NOMO-1 treated with dmso at 0.1 percent for 144 hours (cell line): Measurements from ENCODE around the gene ZNF496.

Experiments
- DNase-seq: peaks from one replicate; lab custom pipeline; 2025; ENCODE audit not compliant: unreplicated experiment; lab: John Stamatoyannopoulos, UW

Gene ZNF496

GRCh38 chr1:247330548-247331171, 1.0 kb downstream of the ZNF496 start:
- DNase-seq = no peak

- no peak for DNase-seq
These were observed 2.5 kb downstream of the ZNF496 start for GRCh38 chr1:247329097-247329617.

- DNase-seq = no peak
These were observed 3.4 kb downstream of the ZNF496 start for GRCh38 chr1:247328311-247328710.

GRCh38 chr1:247326411-247327130, 5.1 kb downstream of the ZNF496 start:
- DNase-seq = no peak

- DNase-seq = no peak
These were observed 6.7 kb downstream of the ZNF496 start for GRCh38 chr1:247324923-247325322.

- DNase-seq = no peak
These were observed 7.4 kb downstream of the ZNF496 start for GRCh38 chr1:247324204-247324787.

- no peak for DNase-seq
These were observed 8.6 kb downstream of the ZNF496 start for GRCh38 chr1:247322849-247323586.

- DNase-seq = no peak
These were observed 9.2 kb downstream of the ZNF496 start for GRCh38 chr1:247322442-247322841.

GRCh38 chr1:247317702-247318101, 14.0 kb downstream of the ZNF496 start:
- DNase-seq = no peak

- no peak for DNase-seq
These were observed 15.0 kb downstream of the ZNF496 start for GRCh38 chr1:247316590-247317197.

- DNase-seq = no peak
These were observed 27.6 kb downstream of the ZNF496 start for GRCh38 chr1:247304031-247304430.

GRCh38 chr1:247303216-247303615, 28.5 kb downstream of the ZNF496 start:
- DNase-seq = no peak

GRCh38 chr1:247301176-247301540, 30.5 kb downstream of the ZNF496 start:
- DNase-seq = no peak

- no peak for DNase-seq
These were observed 31.0 kb downstream of the ZNF496 start for GRCh38 chr1:247300491-247301175.

GRCh38 chr1:247299723-247300381, 31.8 kb downstream of the ZNF496 start:
- DNase-seq = no peak

- DNase-seq = no peak
These were observed 33.0 kb downstream of the ZNF496 start for GRCh38 chr1:247298701-247299100.

GRCh38 chr1:247298124-247298481, 33.6 kb downstream of the ZNF496 start:
- no peak for DNase-seq

- DNase-seq = no peak
These were observed 34.2 kb downstream of the ZNF496 start for GRCh38 chr1:247297263-247298123.

- no peak for DNase-seq
These were observed 35.0 kb downstream of the ZNF496 start for GRCh38 chr1:247296599-247297180.
